H1 (cell line): Measurements from ENCODE around the gene RHO. TPM values are rescaled to one million over a fixed set of nuclear protein-coding genes. Genes with fewer than 3 reads are reported as not detected.

Experiments used
- CTCF ChIA-PET: fragments of 300-600 bp; sonication (Branson Sonifier 250); formaldehyde crosslinking; loops from one replicate; lab custom pipeline; 2021; ENCODE audit not compliant: partially characterized antibody; lab: Charles Lee
- POLR2A ChIA-PET: fragments of 300-600 bp; sonication (Branson Sonifier 250); formaldehyde crosslinking; loops from one replicate; lab custom pipeline; 2021; ENCODE audit warnings: inconsistent platforms; ENCODE audit not compliant: partially characterized antibody; lab: Charles Lee
- DNase-seq, 2 experiments: peaks; one replicate each; pipeline versions ENCODE4 v3.0.0 to v3.0.0-alpha.2; 2010 to 2022; ENCODE audit warnings: low spot score in 2 of 2, low read depth in 1 of 2, mixed read lengths in 1 of 2
- FAIRE-seq: peaks from 2 replicates; lab custom pipeline; 2011; peaks lifted over from hg19 to GRCh38; lab: Jason Lieb, UNC
- H2AFZ ChIP-seq: 2 replicates; pipeline ENCODE4 v1.8.1; 2012; ENCODE audit warnings: low read length, inconsistent platforms
- H2AK5ac ChIP-seq: 2 replicates; pipeline ENCODE4 v1.6.1; 2013; ENCODE audit warnings: low read depth, low read length
- H2BK120ac ChIP-seq: replicated peaks from 2 replicates; pipeline ENCODE3; 2013; ENCODE audit warnings: low read depth, low read length, inconsistent platforms
- H2BK12ac ChIP-seq: 2 replicates; pipeline ENCODE4 v1.6.1; 2013; ENCODE audit warnings: low read depth, low read length
- H2BK15ac ChIP-seq: 2 replicates; pipeline ENCODE4 v1.6.1; 2013; ENCODE audit warnings: low read length
- H2BK20ac ChIP-seq: 2 replicates; pipeline ENCODE4 v1.6.1; 2013; ENCODE audit warnings: low read length
- H2BK5ac ChIP-seq: 2 replicates; pipeline ENCODE4 v1.6.1; 2013; ENCODE audit warnings: low read depth, low read length
- H3K14ac ChIP-seq: 2 replicates; pipeline ENCODE4 v1.6.1; 2013; ENCODE audit warnings: inconsistent platforms; ENCODE audit not compliant: insufficient read length
- H3K18ac ChIP-seq: 2 replicates; pipeline ENCODE4 v1.6.1; 2013; ENCODE audit warnings: low read length; ENCODE audit errors: extremely low read depth
- H3K23ac ChIP-seq: 2 replicates; pipeline ENCODE4 v1.6.1; 2013; ENCODE audit warnings: inconsistent platforms; ENCODE audit not compliant: insufficient read length
- H3K23me2 ChIP-seq: 2 replicates; pipeline ENCODE4 v1.6.1; 2013; ENCODE audit warnings: low read depth, low read length
- H3K27ac ChIP-seq: 2 replicates; pipeline ENCODE4 v1.6.1; 2011; ENCODE audit warnings: low read depth, low read length, inconsistent platforms
- H3K27me3 ChIP-seq, 4 experiments: replicated peaks in 1 of 4; 1 replicate in 1 of 4; 2 replicates in 3 of 4; pipeline versions ENCODE4 v1.6.1 to v1.8.1; 2011 to 2013; ENCODE audit warnings: low read length in 3 of 4, mild to moderate bottlenecking in 3 of 4, inconsistent platforms in 2 of 4, mixed read lengths in 2 of 4, moderate library complexity in 1 of 4; ENCODE audit not compliant: control insufficient read depth in 3 of 4, insufficient read depth in 3 of 4; ENCODE audit errors: extremely low read depth in 1 of 4
- H3K36me3 ChIP-seq, 4 experiments: 2 replicates each; pipeline versions ENCODE4 v1.6.1 to v1.8.1; 2011 to 2013; ENCODE audit warnings: mild to moderate bottlenecking in 4 of 4, low read length in 3 of 4, moderate library complexity in 2 of 4, control low read depth in 1 of 4, inconsistent platforms in 1 of 4; ENCODE audit not compliant: insufficient read depth in 4 of 4, control insufficient read depth in 2 of 4
- H3K4ac ChIP-seq: replicated peaks from 2 replicates; pipeline ENCODE3; 2013; ENCODE audit warnings: low read length, low read depth, mixed read lengths, inconsistent platforms; ENCODE audit not compliant: insufficient read length
- H3K4me1 ChIP-seq, 4 experiments: replicated peaks in 1 of 4; 1 replicate in 1 of 4; 2 replicates in 3 of 4; pipeline versions ENCODE4 v1.6.1 to v1.8.1; 2011 to 2013; ENCODE audit warnings: low read length in 3 of 4, inconsistent platforms in 2 of 4, mixed read lengths in 1 of 4; ENCODE audit not compliant: insufficient read depth in 4 of 4, control insufficient read depth in 3 of 4
- H3K4me2 ChIP-seq, 2 experiments: 2 replicates each; pipeline versions ENCODE4 v1.6.1 to v1.8.1; 2011 to 2013; ENCODE audit warnings: low read depth in 2 of 2, low read length in 2 of 2, control low read depth in 1 of 2, inconsistent platforms in 1 of 2, mild to moderate bottlenecking in 1 of 2; ENCODE audit not compliant: insufficient read depth in 1 of 2
- H3K4me3 ChIP-seq, 4 experiments: fragments of 200-600, 300-600 bp in 1 of 4; sonication (generic), shearing (Covaris generic), sonication (Bioruptor Twin) in 1 of 4; 2 replicates each; pipeline versions ENCODE4 v1.5.1 to v1.8.1; 2011 to 2016; ENCODE audit warnings: low read length in 4 of 4, low read depth in 3 of 4, control low read depth in 2 of 4, inconsistent platforms in 2 of 4, mild to moderate bottlenecking in 2 of 4, mixed read lengths in 1 of 4, moderate library complexity in 1 of 4; ENCODE audit not compliant: insufficient read depth in 2 of 4; ENCODE audit errors: extremely low read depth in 1 of 4
- H3K56ac ChIP-seq: replicated peaks from 2 replicates; pipeline ENCODE3; 2013; ENCODE audit warnings: low read depth, mild to moderate bottlenecking, mixed read lengths, low read length, inconsistent platforms; ENCODE audit not compliant: insufficient read length
- H3K79me1 ChIP-seq: 2 replicates; pipeline ENCODE4 v1.6.1; 2013; ENCODE audit warnings: low read depth, low read length, control low read depth
- H3K79me2 ChIP-seq, 2 experiments: 2 replicates each; pipeline versions ENCODE4 v1.6.1 to v1.8.1; 2012 to 2013; ENCODE audit warnings: low read length in 2 of 2, mild to moderate bottlenecking in 2 of 2, inconsistent platforms in 1 of 2; ENCODE audit not compliant: insufficient read depth in 2 of 2, control insufficient read depth in 1 of 2
- H3K9ac ChIP-seq, 4 experiments: replicated peaks in 1 of 4; 1 replicate in 1 of 4; 2 replicates in 3 of 4; pipeline versions ENCODE4 v1.6.1 to v1.8.1; 2011 to 2013; ENCODE audit warnings: low read depth in 3 of 4, low read length in 3 of 4, control low read depth in 2 of 4, mild to moderate bottlenecking in 2 of 4, moderate library complexity in 2 of 4, inconsistent platforms in 1 of 4; ENCODE audit errors: extremely low read depth in 1 of 4
- H3K9me3 ChIP-seq, 2 experiments: 2 replicates each; pipeline versions ENCODE4 v1.6.1 to v1.8.1; 2012 to 2013; ENCODE audit warnings: mild to moderate bottlenecking in 2 of 2, moderate library complexity in 2 of 2, control low read depth in 1 of 2, inconsistent platforms in 1 of 2, low read depth in 1 of 2, low read length in 1 of 2, mixed read lengths in 1 of 2; ENCODE audit not compliant: insufficient read depth in 2 of 2
- H4K20me1 ChIP-seq, 2 experiments: replicated peaks in 1 of 2; 2 replicates each; pipeline versions ENCODE3 to v1.8.1; 2011 to 2013; ENCODE audit warnings: inconsistent platforms in 2 of 2, low read length in 2 of 2, mild to moderate bottlenecking in 1 of 2; ENCODE audit not compliant: insufficient read depth in 2 of 2, control insufficient read depth in 1 of 2
- H4K5ac ChIP-seq: 2 replicates; pipeline ENCODE4 v1.6.1; 2013; ENCODE audit warnings: low read length, low read depth, mixed read lengths, inconsistent platforms; ENCODE audit not compliant: insufficient read length
- H4K8ac ChIP-seq: 2 replicates; pipeline ENCODE4 v1.8.0; 2013; ENCODE audit warnings: mild to moderate bottlenecking, moderate library complexity, low read length, inconsistent platforms; ENCODE audit not compliant: insufficient read depth; ENCODE audit errors: extremely low read depth
- H4K91ac ChIP-seq: replicated peaks from 2 replicates; pipeline ENCODE3; 2013; ENCODE audit warnings: low read length, mixed read lengths, inconsistent platforms; ENCODE audit not compliant: insufficient read length
- GTF2F1 ChIP-seq: IDR thresholded peaks from 2 replicates; pipeline ENCODE4 v1.6.1; 2012; ENCODE audit warnings: low read depth, low read length, improper control_type of control experiment, borderline replicate concordance
- JUN ChIP-seq: IDR thresholded peaks from 2 replicates; pipeline ENCODE4 v1.6.1; 2011; ENCODE audit warnings: low read depth, mild to moderate bottlenecking, improper control_type of control experiment, low read length
- JUND ChIP-seq: IDR thresholded peaks from 2 replicates; pipeline ENCODE4 v1.6.1; 2011; ENCODE audit warnings: mild to moderate bottlenecking, improper control_type of control experiment, low read length
- KDM5A ChIP-seq: fragments of 200-600 bp; IDR thresholded peaks from 2 replicates; pipeline ENCODE4 v1.7.1; 2012; ENCODE audit warnings: mild to moderate bottlenecking, low read length, inconsistent platforms, mixed read lengths
- MAFK ChIP-seq: IDR thresholded peaks from 2 replicates; pipeline ENCODE4 v1.6.1; 2012; ENCODE audit warnings: low read depth, mild to moderate bottlenecking, improper control_type of control experiment, low read length
- SAP30 ChIP-seq: fragments of 300-600 bp; sonication (generic); IDR thresholded peaks from 2 replicates; pipeline ENCODE4 v1.7.1; 2012; ENCODE audit warnings: low read length, moderate library complexity, mild to moderate bottlenecking, inconsistent platforms; ENCODE audit not compliant: insufficient read depth, insufficient replicate concordance
- whole genome bisulfite sequencing, 2 experiments: shearing (Covaris generic) in 1 of 2; methylation state at CpG; one replicate each; pipeline versions ENCODE4 v1.1.6 to v1.1.7; 2013 to 2015; ENCODE audit warnings: low lambda C conversion rate in 2 of 2, mixed read lengths in 2 of 2, inconsistent platforms in 1 of 2, low coverage in 1 of 2, missing lambda C conversion rate in 1 of 2; ENCODE audit not compliant: insufficient replicate concordance in 2 of 2, insufficient coverage in 1 of 2, insufficient read length in 1 of 2; ENCODE audit errors: extremely low coverage in 1 of 2, missing lambda C conversion rate in 1 of 2; 5-methylcytosine and 5-hydroxymethylcytosine counted together
- polyA plus RNA-seq, 7 experiments: library from polyadenylated mRNA; depleted of rRNA in 3 of 7; stranded (reverse) in 5 of 7; unstranded in 2 of 7; fragments of >200 nt in 5 of 7; fragments of 200-250 nt in 2 of 7; gene quantifications; 1 replicate in 5 of 7; 2 replicates in 1 of 7; 4 replicates in 1 of 7; pipeline versions ENCODE4 v1.2.1 to v1.2.3, GENCODE V29; 2011 to 2013; ENCODE audit warnings: missing spikeins in 2 of 7, mixed read lengths in 2 of 7
- total RNA-seq: library from RNA; stranded (reverse); fragmentation: NEBNext Ultra II Directional; extraction: Animal tissue kit (Norgen Biotek cat#: 25700); gene quantifications from 2 replicates; pipeline ENCODE4 v1.2.1, GENCODE V29; 2021

The RHO gene
- total and polyA plus RNA-seq, 2 of the 8 experiments (the other 6 are each of a cell fraction or from before 2014, with no cell fraction given), result not detected

DNA sequence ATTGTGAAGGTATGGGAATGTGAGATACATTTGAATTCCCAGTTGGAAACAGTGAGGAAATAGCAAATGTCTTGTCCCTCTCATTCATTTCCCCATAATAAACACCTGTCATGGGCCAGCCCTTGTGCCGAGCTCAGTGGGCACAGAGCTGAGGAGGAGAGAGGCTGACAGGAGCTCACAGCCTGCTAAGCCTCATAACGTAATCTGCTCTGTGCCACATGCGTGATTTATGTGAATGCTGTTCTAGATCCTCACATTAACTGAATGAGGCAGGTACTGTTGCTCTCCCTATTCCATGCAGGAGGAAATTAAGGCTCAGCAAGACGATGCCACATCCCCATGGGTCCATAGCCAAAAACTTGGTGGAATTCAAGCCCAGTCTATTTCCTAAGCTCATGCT is 35.2 kb upstream of the RHO start:
- Histone ChIP-seq H3K79me2 (no peaks in the 10 kb centered on the region), H2BK120ac (no peak overlapping the region), H4K5ac (no peak overlapping the region), H3K4me2 (no peak overlapping the region), H3K4me3 (no peak overlapping the region), H3K18ac (no peak overlapping the region), H3K79me1 (no peaks in the 10 kb centered on the region), H3K4ac (no peak overlapping the region), H2BK20ac (no peak overlapping the region), H4K91ac (no peak overlapping the region), H2AK5ac (no peak overlapping the region), H3K4me1 (peaks cover 0 to 8% (median 3%) of the 10 kb centered on the region in 4 experiments; a peak in 5 of 7 replicates), H2BK5ac (no peak overlapping the region), H2AFZ (no peak overlapping the region), H4K8ac (no peak overlapping the region), H2BK15ac (no peak overlapping the region), H3K27ac (no peak overlapping the region), H3K56ac (no peak overlapping the region), H3K14ac (no peak overlapping the region), H3K23me2 (no peaks in the 10 kb centered on the region), H3K36me3 (peaks cover 0 to 2% (median 0%) of the 10 kb centered on the region in 4 experiments; a peak in 2 of 8 replicates), H2BK12ac (no peak overlapping the region), H3K23ac (no peak overlapping the region), H3K9ac (no peak overlapping the region), H3K27me3 (no peaks in the 10 kb centered on the region), H3K9me3 (no peaks in the 10 kb centered on the region), H4K20me1 (no peaks in the 10 kb centered on the region)
- ChIA-PET POLR2A (interaction anchor here (1.1 to 1.5 kb wide), 2 partner anchors 9 to 21 kb away, joined by 3 to 4 read pairs; no protein-coding TSS in a partner anchor), CTCF (interaction anchor here (0.9 to 11.2 kb wide), 16 partner anchors 9 to 441 kb away, joined by 3 to 93 read pairs (median 4); no protein-coding TSS in a partner anchor)
- DNase-seq, result no peak
- TF ChIP-seq KDM5A (no peak), JUND (no peak), JUN (no peak), MAFK (no peak), GTF2F1 (no peak), SAP30 (no peak)
- FAIRE-seq, result no peak
- 91% methylated on average over 4 of the region's 4 CpGs; no CpG with 5 or more reads in 1 of the 2 experiments for WGBS, 2 experiments
